Right lobe of liver (tissue), 6 donors: ENCODE measurements around the gene RASA2. TPM values are rescaled to one million over a fixed set of nuclear protein-coding genes. Genes with fewer than 3 reads are reported as not detected.

Experiments
- ATAC-seq, 4 donors: fragments of 200-7000 bp; cut with Tn5 transposase; one replicate each; pipeline ENCODE4 v1.9.1; 2020; ENCODE audit warnings: mild to moderate bottlenecking in 4 of 4, moderate library complexity in 4 of 4
- DNase-seq, 3 donors: peaks; one replicate each; pipeline ENCODE4 v3.0.0-alpha.2; 2020
- H3K27ac ChIP-seq, 3 donors: fragments of 200-600 bp; one replicate each; pipeline ENCODE4 v1.8.0; 2022
- H3K27me3 ChIP-seq, 2 donors: fragments of 200-600 bp; one replicate each; pipeline ENCODE4 v1.8.0; 2022
- H3K36me3 ChIP-seq, 4 donors: fragments of 200-600 bp; sonication (generic) in 1 of 4; one replicate each; pipeline versions ENCODE4 v1.5.1 to v1.8.0; 2017 to 2022; ENCODE audit warnings: control low read depth in 1 of 4
- H3K4me1 ChIP-seq, 4 donors: fragments of 200-600 bp; sonication (generic) in 1 of 4; one replicate each; pipeline versions ENCODE4 v1.5.1 to v1.8.0; 2017 to 2022; ENCODE audit warnings: control low read depth in 1 of 4
- H3K4me3 ChIP-seq, 3 donors: fragments of 200-600 bp; one replicate each; pipeline ENCODE4 v1.8.0; 2022
- H3K9me3 ChIP-seq, 4 donors: fragments of 200-600 bp; sonication (generic) in 1 of 4; one replicate each; pipeline versions ENCODE4 v1.5.1 to v1.8.0; 2017 to 2022; ENCODE audit warnings: control low read depth in 1 of 4
- CTCF ChIP-seq, 4 donors: fragments of 200-600 bp in 3 of 4; fragments of 450-650 bp in 1 of 4; IDR thresholded peaks; one replicate each; pipeline versions ENCODE4 v1.5.1 to v1.8.0; 2016 to 2022; ENCODE audit warnings: antibody characterized with exemption in 4 of 4, mild to moderate bottlenecking in 2 of 4
- POLR2A ChIP-seq: fragments of 450-650 bp; IDR thresholded peaks from one replicate; pipeline ENCODE4 v1.6.1; 2017; ENCODE audit warnings: antibody characterized with exemption, mild to moderate bottlenecking
- WGBS: methylation state at CpG from one replicate; pipeline ENCODE4 v1.1.6; 2018; ENCODE audit warnings: low coverage, low lambda C conversion rate; ENCODE audit not compliant: insufficient coverage; ENCODE audit errors: missing lambda C conversion rate; 5-methylcytosine and 5-hydroxymethylcytosine counted together
- intact Hi-C, 2 donors: fragments of 100-400 bp; cut with DNase I; formaldehyde crosslinking; loops; one replicate each; pipeline versions ENCODE4 v1.11.2 to v1.14.1; 2022
- total RNA-seq, 6 experiments: library from RNA; depleted of rRNA in 2 of 6; stranded (reverse); fragments of >200 nt in 2 of 6; fragmentation: NEBNext Ultra II Directional in 3 of 6; extraction: Animal tissue kit (Norgen Biotek cat#: 25700) in 3 of 6; gene quantifications; one replicate each; pipeline versions ENCODE4 v1.1.0 to v1.2.4, GENCODE V29; 2016 to 2023
- donor health status: DM: no; HTN: yes; CAD: no.
- donor health status: DM: no; HTN: no; CAD: no.
- donor health status: DM: no; HTN: no; CAD: no.
- donor health status: DM: no; HTN: yes; CAD: no.
- donor health status: DM: no; HTN: yes; CAD: no.

RASA2 gene
- total RNA-seq, 6 experiments from 2014 or later: 3.5 to 7.9 (median 5.5) TPM

GRCh38 chr3:141540531-141540930 lies 53.7 kb downstream of the RASA2 start:
- intact Hi-C loops: no loop called here
- no peaks in the 10 kb centered on the region for H3K36me3 ChIP-seq
- no peaks in the 10 kb centered on the region for H3K9me3 ChIP-seq
- no peak overlapping the region for H3K27ac ChIP-seq
- no peaks in the 10 kb centered on the region for H3K4me1 ChIP-seq
- no peak for TF ChIP-seq CTCF (IDR thresholded peaks at IDR 0.05)
- TF ChIP-seq POLR2A: no peak
- H3K27me3 ChIP-seq: no peaks in the 10 kb centered on the region
- DNase-seq (no peak), ATAC-seq (no peak)
- H3K4me3 ChIP-seq: no peak overlapping the region
- WGBS: 76% methylated on average over 2 of the region's 2 CpGs

- H3K9me3 ChIP-seq: no peaks in the 10 kb centered on the region
- H3K36me3 ChIP-seq: no peaks in the 10 kb centered on the region
- no peaks in the 10 kb centered on the region for H3K27me3 ChIP-seq
- TF ChIP-seq POLR2A (no peak), CTCF (IDR thresholded peaks at IDR 0.05) (no peak)
- H3K4me1 ChIP-seq: no peaks in the 10 kb centered on the region
- WGBS: 82% methylated on average over 2 of the region's 2 CpGs
- no peak overlapping the region for H3K27ac ChIP-seq
- no peak for DNase-seq
- intact Hi-C loops: no loop called here
- ATAC-seq: no peak
- H3K4me3 ChIP-seq: no peak overlapping the region
Observed at GRCh38 chr3:141542202-141542969, 55.6 kb downstream of the RASA2 start.

- Histone ChIP-seq H3K36me3 (no peaks in the 10 kb centered on the region), H3K27ac (no peak overlapping the region), H3K9me3 (no peaks in the 10 kb centered on the region), H3K4me3 (no peak overlapping the region), H3K27me3 (no peaks in the 10 kb centered on the region), H3K4me1 (no peaks in the 10 kb centered on the region)
- ATAC-seq (no peak), DNase-seq (no peak)
- TF ChIP-seq POLR2A (no peak), CTCF (IDR thresholded peaks at IDR 0.05) (peak in 1 of 4 donors; percentile 12)
- intact Hi-C loops: no loop called here
Observed at GRCh38 chr3:141542989-141543388, 56.2 kb downstream of the RASA2 start.

- ATAC-seq: peak; percentile 61 to 79 (median 78)
- Histone ChIP-seq H3K9me3 (no peaks in the 10 kb centered on the region), H3K27ac (no peak overlapping the region), H3K4me3 (no peak overlapping the region), H3K4me1 (no peaks in the 10 kb centered on the region), H3K36me3 (no peaks in the 10 kb centered on the region), H3K27me3 (no peaks in the 10 kb centered on the region)
- intact Hi-C loops: no loop called here
- TF ChIP-seq CTCF (IDR thresholded peaks at IDR 0.05): no peak
- TF ChIP-seq POLR2A: no peak
- WGBS: 70% methylated on average over 6 of the region's 6 CpGs
- DNase-seq: no peak
Observed at GRCh38 chr3:141544697-141545096, 57.9 kb downstream of the RASA2 start.
